AG08395 (cell line): Measurements from ENCODE around the gene ATP11C.
"Not testable (repeated sequence)": the region's sequence is repeated elsewhere in the genome, so short reads cannot be mapped to it uniquely, and the experiment has no call there.

Source experiments
- DNase-seq: peaks from one replicate; pipeline ENCODE4 v3.0.0; 2012; ENCODE audit warnings: mixed read lengths, low spot score

Gene ATP11C

GRCh38 chrX:139856826-139857225 lies 76.0 kb downstream of the ATP11C start:
- not testable (repeated sequence) for DNase-seq

GRCh38 chrX:139851730-139852129 lies 81.1 kb downstream of the ATP11C start:
- no peak for DNase-seq

GRCh38 chrX:139850968-139851367 lies 81.9 kb downstream of the ATP11C start:
- no peak for DNase-seq

GRCh38 chrX:139844884-139845283 lies 88.0 kb downstream of the ATP11C start:
- DNase-seq: no peak

GRCh38 chrX:139844163-139844562 lies 88.7 kb downstream of the ATP11C start:
- DNase-seq: no peak

- DNase-seq: no peak
Observed at GRCh38 chrX:139842326-139843185, 90.3 kb downstream of the ATP11C start.

- DNase-seq: not testable (repeated sequence)
Observed at GRCh38 chrX:139836335-139836734, 96.5 kb downstream of the ATP11C start.

GRCh38 chrX:139834879-139835278 lies 98.0 kb downstream of the ATP11C start:
- no peak for DNase-seq

- no peak for DNase-seq
Observed at GRCh38 chrX:139832718-139833309, 100.0 kb downstream of the ATP11C start.

- DNase-seq: peak; percentile 30
Observed at GRCh38 chrX:139831675-139832456, 101.0 kb downstream of the ATP11C start.

- no peak for DNase-seq
Observed at GRCh38 chrX:139831017-139831416, 101.8 kb downstream of the ATP11C start.

GRCh38 chrX:139828830-139829229 lies 104.0 kb downstream of the ATP11C start:
- no peak for DNase-seq

- DNase-seq: no peak
Observed at GRCh38 chrX:139828033-139828432, 104.8 kb downstream of the ATP11C start.

GRCh38 chrX:139826065-139827044 lies 106.5 kb downstream of the ATP11C start:
- DNase-seq: peak; percentile 50

- no peak for DNase-seq
Observed at GRCh38 chrX:139825618-139826017, 107.2 kb downstream of the ATP11C start.

- DNase-seq: no peak
Observed at GRCh38 chrX:139823806-139824205, 109.0 kb downstream of the ATP11C start.

- DNase-seq: no peak
Observed at GRCh38 chrX:139820358-139820984, 112.4 kb downstream of the ATP11C start.

GRCh38 chrX:139816204-139816603 lies 116.6 kb downstream of the ATP11C start:
- DNase-seq: no peak

GRCh38 chrX:139815771-139816170 lies 117.1 kb downstream of the ATP11C start:
- no peak for DNase-seq

GRCh38 chrX:139811942-139812629 lies 120.8 kb downstream of the ATP11C start:
- no peak for DNase-seq
